ENCODE results near the gene RPL32.
"Not testable (repeated sequence)": the region's sequence is repeated elsewhere in the genome, so short reads cannot be mapped to it uniquely, and the experiment has no call there.

RPL32 gene

DNA sequence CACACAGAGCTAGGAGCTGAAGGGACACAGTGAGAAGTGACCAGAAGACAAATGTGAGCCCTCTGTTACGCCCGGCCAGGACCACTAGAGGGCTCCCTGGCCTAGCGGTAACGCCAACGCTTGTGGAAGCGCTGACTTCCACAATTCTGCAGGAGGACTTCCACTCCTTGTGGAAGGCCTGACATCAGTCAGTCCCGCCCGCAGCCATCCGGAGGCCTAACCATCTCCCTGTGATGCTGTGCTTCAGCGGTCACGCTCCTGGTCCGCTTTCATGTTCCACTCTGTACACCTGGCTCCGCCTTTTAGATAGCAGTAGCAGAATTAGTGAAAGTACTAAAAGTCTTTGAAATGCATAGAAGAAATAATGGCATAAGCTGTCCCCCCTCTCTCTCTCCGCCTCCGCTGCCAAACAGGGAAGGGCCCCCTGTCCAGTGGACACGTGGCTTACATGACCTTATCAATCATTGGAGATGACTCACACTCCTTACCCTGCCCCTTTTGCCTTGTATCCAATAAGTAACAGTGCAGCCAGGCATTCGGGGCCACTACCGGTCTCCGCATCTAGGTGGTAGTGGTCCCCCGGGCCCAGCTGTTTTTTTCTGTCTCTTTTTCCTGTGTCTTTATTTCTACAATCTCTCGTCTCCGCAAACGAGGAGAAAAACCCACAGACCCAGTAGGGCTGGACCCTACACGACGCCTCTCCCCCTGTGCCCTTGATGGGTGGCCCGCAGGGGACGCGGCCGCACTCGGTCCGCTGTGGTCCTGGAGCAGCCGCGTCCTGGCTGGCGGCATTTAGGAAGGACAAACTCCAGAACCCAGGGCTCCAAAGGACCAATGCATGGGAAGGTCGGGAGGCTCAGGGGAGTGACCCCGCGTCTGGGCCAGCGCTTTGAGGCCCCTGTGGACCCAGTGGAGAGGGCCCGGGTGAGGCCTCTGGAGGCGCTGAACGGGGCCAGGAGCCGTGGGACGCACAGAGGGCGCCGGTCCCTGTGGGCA, 27.0 kb upstream of the RPL32 start:
- FAIRE-seq, result no peak

DNA sequence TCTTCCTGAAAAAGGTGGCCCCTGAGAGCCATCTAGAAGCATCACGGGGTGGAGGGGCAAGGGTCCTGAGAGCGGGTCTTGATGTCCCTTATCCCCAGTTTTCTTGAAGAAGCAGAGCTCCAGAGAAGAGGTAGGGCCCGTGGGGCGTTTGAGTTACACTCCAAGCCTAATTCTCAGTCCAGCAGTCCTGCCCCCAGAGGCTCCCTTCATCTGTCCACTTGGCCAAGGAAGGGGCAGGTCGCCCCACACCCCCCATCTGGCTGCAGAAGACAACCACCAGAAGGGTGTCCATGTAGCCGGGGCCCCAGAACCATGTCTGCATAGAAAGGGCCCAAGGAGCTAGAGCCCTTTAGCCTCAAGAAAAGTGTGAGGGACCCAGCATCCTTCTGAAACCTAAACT, 25.5 kb upstream of the RPL32 start:
- no peak for FAIRE-seq

DNA sequence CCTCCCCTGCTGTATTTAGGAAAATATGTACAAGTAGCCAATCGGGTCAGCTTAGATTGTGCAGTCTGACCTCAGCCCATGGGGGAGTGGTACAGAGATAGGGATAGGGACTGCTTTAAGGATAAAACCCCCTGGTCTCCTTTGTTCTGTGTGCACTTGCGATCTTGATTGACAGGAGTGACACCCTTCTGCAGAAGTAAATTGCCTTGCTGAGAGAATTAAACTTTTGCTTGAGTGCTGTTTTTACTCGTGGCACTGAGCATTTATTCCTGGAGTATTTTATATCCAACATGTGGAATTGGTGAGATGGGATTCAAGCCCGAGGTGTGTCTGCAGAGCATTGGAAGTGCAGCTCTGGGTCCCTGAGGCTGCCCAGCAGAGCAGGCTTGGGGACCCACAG, 23.9 kb upstream of the RPL32 start:
- FAIRE-seq, result no peak

DNA sequence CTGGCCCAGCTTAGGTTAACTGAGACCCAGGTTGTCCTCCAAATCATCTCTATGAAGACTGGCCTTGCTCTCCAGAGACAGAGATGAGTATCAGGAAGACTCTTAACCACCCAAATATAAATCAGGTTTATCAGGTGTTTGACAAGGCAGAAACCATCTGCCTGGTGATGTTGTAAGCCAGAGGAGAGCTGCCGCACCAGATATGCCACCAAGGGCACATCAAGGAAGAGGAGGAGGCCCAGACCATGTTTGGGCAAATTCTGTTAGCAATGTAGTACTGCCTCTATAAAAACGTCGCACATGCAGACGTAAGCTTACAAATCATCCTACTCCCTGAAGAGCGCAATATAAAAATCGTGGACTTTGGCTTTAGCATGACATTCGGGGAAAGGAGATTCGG, 21.0 kb upstream of the RPL32 start:
- FAIRE-seq, result no peak

DNA sequence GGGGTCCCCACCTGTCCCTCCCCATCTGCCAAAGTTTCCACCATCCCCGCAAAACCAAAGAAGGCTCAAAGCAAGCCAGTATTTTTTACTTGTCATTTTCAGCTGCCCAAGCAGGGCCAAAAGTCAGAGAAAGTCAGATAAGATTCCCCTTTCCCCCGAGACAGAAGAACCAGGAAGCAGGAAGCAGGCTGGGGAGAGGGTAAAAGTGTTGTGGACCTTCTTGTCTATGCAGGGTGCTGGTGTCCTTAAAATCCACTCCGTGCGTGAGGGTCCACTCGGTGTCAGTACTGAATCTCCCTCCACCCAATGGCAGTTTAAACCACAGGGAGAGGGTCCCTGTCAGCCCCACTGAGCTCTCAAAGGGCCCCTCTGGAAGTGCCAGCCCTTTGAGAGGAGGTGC, 20.2 kb upstream of the RPL32 start:
- no peak for FAIRE-seq

DNA sequence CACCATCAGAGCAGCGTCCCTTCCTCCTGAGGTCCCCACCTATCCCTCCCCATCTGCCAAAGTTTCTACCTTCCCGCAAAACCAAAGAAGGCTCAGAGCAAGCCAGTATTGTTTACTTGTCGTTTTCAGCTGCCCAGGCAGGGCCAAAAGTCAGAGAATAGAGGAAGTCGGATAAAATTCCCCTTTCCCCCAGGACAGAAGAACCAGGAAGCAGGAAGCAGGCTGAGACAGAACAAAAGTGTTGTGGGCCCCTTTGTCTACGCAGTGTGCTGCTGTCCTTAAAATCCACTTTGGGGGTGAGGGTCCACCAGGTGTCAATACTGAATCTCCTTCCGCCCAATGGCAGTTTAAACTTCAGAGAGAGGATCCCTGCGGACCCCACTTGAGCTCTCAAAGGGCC, 18.5 kb upstream of the RPL32 start:
- FAIRE-seq, result no peak

DNA sequence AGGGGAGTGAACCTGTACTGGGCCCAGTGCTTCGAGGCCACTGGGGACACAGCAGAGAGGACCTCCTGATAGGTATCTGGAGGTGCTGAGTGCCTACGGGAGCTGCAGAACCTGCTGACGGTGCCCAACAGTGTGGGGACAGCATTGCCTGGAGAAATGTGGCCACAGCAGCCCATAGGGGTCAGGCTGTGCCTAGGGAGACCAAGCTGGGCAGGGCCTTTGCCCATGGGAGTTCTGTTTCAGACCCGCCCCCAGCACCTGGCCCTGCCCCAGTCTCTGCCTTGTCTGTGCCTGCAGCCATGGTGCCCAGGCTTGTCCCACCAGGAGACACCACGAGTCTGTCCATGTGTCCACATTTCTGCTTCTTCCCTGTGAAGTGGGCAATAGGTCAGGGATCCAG, 15.3 kb upstream of the RPL32 start:
- no peak for FAIRE-seq

DNA sequence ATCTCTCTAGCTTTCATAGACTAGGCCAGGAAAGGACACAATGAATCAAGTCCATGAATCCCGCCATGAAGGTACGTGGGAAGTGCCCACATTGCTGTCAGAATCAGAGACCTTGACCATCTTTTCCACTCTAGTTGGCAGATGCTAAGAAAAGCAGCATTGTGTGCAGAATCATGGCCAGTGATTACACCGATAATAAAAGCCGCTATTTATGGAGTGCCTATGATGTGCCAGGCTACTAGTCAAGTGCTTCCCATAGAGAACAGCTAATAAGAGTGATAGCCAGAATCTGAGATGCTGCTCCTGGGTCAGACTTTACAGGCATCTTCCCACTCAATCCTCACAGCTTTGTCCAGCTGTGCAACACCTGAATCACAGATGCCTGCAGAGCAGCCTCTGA, 13.2 kb upstream of the RPL32 start:
- FAIRE-seq, result no peak

DNA sequence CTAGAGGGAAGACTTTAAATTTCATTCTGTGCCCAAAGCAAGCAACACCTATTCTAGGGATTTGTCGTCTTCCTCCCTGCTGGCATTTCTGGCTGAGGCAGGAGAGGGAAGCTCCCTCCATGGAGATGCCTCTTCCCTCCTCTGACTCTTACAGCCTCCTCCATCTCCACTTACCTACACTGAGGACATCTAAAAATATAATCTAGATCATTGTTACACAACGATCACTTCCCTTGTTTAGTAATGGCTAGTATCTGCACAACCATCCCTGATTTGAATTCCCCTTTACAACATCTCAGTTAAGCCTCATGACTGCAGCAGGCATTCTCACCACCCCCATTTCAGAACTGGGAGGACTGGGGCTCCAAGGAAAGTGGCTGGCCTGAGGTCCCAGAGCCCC, 12.5 kb upstream of the RPL32 start:
- not testable (repeated sequence) for FAIRE-seq

DNA sequence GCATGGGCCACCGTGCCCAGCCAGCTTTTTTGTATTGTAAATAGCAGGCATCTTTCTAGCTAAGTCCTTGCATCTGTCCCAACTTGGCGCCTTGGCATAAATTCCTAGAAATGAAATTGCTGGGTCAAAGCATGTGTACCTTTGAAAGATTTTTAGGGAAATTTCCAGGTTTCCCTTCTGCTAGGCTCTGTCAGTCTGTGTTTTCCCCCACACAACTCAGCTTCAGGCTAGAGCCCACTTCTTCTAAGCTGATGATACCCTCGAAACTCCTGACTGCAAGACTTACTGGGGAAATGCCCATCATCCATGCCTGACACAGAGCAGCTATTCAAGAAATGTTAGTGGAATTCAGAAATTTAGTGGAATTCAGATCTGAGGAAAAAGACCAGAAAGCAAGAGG, 10.8 kb upstream of the RPL32 start:
- no peak for FAIRE-seq

DNA sequence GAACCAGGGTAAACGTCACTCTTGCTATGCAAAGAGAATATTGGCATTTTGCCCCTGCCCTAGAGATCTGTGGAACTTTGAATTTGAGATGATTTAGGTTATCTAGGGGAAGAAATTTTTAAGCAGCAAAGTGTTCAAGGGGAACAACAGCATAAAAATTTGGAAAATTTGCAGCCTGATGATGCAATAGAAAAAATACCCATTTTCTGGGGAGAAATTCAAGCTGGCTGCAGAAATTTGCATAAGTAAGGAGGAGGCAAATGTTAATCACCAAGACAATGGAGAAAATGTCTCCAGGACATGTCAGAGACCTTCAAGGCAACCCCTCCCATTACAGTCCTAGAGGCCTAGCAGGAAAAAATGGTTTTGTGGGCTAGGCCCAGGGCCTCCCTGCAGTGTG, 4.4 kb upstream of the RPL32 start:
- FAIRE-seq, result no peak

DNA sequence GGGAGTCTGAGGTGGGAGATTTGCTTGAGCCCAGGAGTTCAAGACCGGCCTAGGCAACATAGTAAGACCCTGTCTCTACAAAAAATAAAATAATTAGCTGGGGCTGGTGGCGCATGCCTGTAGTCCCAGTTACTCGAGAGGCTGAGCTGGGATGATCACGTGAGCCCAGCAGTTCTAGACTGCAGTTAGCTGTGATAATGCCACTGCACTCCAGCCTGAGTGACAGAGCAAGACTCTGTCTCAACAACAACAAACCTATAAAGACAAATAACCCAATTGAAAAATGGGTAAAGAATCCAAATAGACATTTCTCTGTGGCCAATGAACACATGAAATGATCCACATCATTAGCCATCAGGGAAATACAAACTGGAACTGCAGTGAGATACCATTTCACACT, 1.1 kb upstream of the RPL32 start:
- no peak for FAIRE-seq

DNA sequence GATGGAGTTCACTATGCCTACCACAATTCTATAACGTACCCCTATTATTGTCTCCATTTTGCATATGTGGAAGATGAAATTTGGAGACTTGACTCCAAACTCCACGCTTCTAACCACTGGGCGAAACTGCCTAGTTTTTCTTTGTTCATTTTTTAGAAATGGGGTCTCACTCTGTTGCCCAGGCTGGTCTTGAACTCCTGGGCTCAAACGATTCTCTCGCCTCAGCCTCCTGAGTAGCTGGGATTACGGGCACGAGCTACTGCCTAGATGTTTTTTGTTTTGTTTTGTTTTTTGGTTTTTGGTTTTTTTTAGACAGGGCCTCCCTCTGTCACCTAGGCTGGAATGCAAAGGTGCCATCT, 584 bp upstream of the RPL32 start:
- FAIRE-seq, result no peak

DNA sequence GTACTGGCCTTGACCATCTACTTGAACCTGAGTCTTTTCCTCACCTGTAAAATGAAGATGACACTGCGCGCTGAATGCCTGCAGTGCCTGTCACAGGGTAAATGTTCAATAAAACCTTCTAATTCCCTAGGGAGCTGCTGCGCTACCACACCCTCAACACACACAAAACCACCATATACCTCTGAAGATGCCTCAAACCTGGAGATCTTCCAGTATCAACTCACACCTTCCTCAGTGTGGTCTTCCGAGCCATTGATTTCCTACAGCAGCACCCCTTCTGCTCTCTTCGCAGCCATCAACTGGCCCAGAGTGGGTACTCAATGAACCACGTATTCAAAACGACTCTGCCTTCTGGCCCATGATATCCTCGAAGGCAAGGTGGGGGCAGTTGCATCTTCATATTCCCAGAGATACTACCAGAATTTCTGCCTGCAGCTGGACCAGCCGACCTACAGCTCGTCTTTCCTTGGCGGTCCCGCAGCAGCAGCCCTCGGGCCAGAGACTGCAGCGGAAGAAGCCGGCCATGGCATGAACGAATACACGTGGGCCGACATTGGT, 695 bp downstream of the RPL32 start:
- no peak for FAIRE-seq

DNA sequence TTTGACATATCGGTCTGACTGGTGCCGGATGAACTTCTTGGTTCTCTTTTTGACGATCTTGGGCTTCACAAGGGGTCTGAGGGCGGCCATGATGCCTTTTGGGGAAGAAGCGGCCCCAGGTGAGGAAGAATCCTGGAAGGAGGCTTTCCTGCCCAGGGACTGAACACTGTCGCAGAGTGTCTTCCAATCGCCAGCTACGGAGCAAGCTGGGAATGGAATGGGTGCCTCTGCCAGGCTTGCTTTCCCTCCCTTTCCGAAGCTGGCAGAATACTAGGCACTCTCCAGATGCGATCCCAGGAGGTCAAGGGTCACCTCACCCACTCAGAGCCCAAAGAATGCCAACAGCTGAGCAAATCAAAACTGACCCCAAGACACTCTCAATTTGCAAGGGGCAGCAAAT, 1.2 kb downstream of the RPL32 start:
- FAIRE-seq, result not testable (repeated sequence)

DNA sequence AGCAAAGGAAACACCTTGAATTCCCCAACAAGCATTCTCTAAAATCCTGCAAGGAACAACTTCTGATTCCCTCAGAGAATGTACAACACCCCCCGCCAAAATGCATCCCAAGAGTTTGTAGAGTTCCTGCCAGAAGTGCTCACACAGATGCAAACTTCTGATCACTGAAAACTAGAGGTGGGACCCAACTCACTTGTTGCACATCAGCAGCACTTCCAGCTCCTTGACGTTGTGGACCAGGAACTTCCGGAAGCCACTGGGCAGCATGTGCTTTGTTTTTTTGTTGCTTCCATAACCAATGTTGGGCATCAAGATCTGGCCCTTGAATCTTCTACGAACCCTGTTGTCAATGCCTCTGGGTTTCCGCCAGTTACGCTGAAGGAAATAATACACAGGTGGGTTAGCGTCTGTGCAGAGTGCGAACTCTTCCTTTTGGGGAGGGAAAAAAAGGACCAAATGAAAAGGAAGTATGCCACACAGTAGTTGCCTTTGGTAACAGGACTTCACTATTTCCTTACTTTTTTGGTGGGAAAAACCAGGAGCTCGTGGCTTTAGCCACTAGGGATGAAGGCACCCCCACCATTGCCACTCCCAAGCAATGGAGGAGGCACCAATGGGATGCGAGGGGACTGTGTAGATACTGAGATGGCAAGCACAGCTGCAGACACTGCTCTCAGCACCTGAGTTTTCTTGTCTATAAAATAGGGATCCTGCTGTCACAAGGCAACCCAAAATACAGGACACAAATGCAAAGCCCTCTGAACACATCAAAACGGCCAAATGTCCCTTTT, 2.0 kb downstream of the RPL32 start:
- no peak for FAIRE-seq

DNA sequence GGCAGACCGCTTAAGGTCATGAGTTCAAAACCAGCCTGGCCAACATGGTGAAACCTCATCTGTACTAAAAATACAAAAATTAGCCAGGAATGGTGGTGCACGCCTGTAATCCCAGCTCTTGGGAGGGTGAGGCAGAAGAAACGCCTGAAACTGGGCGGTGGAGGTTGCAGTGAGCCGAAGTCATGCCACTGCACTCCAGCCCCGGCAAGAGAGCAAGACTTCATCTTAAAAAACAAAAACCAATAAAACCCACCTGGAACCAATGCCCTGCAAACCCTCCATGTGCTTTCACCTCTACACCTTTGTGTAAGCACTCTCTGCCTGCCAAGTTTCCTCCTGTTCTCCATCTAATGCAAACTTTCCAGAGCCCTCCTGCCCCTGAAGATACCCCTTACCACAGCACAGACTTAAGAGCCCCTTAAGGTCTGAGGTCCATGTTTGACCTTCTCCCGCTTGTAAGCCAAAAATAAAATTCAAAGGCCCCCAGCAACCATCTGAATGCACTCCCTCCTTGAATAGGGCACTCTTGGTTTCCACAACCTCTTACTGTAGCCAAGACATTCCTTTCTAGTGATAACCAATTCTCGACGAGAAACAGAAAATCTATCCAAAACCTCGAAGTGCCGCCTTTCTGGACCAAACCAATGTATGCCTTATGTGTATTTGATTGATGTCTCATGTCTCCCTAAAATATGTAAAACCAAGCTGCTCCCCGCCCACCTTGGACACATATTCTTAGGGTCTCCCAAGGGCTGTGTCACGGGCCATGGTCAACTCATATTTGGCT, 3.0 kb downstream of the RPL32 start:
- FAIRE-seq, result no peak

DNA sequence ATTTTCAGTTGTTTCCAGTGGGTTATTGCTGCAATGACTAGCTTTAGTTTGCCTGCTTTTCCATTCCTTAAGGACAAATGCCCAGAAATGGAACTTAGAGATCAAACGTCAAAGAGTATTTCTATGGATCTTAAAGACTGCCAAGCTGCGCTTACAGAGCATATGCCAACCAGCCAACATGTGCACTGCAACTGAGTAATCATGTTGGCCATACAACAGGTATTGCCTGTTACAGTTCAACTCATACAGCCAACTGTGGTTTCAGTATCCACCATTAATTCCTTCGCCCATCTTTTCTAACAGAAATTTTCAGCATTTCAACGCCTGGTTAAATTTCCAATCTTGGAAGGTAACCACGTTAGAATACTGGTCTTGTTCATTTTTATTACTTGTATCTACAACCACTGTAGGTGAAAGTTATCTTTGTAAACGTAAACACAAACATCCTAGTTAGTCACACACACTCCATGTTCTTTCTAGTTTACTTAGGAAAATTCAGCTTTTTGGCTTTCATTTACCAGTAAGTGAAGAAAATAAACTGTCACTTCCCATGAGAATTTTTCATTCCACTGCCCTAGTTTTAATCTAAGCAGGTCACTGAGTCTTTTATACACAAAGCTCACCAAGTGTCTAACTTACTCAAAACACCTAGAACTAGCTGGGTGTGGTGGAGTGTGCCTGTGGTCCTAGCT, 3.9 kb downstream of the RPL32 start:
- FAIRE-seq, result no peak

DNA sequence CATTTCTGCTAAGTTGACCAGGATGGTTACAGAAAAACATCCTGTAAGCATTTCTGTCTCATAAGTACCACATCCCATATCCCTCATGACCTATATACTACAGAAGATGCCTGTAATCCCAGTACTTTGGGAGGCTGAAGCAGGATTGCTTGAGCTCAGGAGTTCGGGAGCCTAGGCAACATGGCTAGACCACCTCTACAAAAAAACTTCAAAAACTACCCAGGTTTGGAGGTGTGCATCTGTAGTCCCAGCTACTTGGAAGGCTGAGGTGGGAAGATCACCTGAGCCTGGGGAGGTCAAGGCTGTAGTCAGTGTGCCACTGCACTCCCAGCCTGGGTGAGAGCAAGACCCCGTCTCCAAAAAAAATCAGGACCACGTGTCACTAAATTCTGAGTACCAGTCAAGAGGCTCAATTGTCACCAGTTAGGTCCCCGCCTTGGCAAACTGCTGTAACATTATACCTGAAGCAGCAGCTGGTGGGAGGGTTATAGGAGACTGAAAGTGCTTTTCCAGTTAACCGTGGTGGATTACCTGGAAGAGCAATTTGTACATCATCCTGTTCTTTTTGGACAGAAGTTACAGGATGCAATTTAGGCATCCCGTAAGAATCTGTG, 6.2 kb downstream of the RPL32 start:
- no peak for FAIRE-seq

DNA sequence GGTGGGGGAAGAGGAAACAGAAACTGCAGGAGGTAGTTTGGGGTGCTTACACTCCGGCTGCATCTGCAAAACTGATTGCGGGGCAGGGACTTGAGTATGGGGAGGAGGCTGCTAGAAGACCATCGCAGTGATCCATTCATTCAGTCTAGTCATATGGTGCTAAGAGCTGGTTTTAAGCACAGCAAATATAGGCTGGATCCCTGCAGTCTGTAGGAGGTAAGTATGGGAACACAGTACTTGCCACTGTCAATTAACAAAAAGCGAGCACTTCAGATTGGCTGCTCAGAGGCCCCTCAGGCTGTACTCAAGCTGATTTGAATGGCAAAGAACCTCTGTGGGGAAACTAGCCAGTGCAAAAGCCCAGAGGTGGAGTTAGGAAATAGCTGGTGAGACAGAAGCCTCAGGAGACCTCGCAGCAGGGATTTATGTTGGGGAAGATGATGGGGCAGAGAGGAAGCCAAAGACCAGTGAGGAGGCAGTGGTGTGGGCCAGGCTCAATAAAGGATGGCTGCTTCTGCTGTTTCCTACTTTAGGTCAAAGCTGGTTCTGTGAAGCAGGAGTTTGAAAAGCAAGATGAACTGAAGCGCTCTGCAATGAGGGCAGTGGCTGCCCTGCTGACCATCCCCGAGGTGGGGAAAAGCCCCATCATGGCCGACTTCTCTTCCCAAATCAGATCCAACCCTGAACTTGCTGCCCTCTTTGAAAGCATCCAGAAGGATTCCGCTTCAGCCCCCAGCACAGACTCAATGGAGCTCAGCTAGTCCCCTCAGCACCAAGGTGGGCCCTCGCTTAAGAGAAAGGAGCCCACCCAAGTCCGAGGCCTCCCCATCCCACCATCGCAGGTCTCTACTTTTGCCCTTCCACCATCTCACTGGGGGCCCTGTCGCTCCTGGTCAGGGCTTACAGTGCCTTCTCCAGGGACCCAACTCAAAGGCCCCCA, 7.9 kb downstream of the RPL32 start:
- FAIRE-seq, result no peak

All from colon (tissue), 2 donors.